Measurements from ENCODE around the gene CLRN3. TPM values are rescaled to one million over a fixed set of nuclear protein-coding genes. Genes with fewer than 3 reads are reported as not detected.

Gene CLRN3
- total RNA-seq, 4 donors from 2014 or later = not detected

- H3K36me3 ChIP-seq = no peaks in the 10 kb centered on the region
- no peaks in the 10 kb centered on the region for H3K27me3 ChIP-seq
- no peaks in the 10 kb centered on the region for H3K4me1 ChIP-seq
- TF ChIP-seq, protein P1, sequence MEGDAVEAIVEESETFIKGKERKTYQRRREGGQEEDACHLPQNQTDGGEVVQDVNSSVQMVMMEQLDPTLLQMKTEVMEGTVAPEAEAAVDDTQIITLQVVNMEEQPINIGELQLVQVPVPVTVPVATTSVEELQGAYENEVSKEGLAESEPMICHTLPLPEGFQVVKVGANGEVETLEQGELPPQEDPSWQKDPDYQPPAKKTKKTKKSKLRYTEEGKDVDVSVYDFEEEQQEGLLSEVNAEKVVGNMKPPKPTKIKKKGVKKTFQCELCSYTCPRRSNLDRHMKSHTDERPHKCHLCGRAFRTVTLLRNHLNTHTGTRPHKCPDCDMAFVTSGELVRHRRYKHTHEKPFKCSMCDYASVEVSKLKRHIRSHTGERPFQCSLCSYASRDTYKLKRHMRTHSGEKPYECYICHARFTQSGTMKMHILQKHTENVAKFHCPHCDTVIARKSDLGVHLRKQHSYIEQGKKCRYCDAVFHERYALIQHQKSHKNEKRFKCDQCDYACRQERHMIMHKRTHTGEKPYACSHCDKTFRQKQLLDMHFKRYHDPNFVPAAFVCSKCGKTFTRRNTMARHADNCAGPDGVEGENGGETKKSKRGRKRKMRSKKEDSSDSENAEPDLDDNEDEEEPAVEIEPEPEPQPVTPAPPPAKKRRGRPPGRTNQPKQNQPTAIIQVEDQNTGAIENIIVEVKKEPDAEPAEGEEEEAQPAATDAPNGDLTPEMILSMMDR (IDR thresholded peaks at IDR 0.05) = no peak
- TF ChIP-seq POLR2A (IDR thresholded peaks at IDR 0.05) = no peak
- H3K27ac ChIP-seq = no peak overlapping the region
- intact Hi-C loops (cut with DNase I; ENCODE audit: low total_unique reads) = no loop called here
- no peaks in the 10 kb centered on the region for H3K9me3 ChIP-seq
- no peak overlapping the region for H3K4me3 ChIP-seq
- DNase-seq = no peak
These were observed 14.2 kb downstream of the CLRN3 start for GRCh38 chr10:127878475-127879055.

DNA sequence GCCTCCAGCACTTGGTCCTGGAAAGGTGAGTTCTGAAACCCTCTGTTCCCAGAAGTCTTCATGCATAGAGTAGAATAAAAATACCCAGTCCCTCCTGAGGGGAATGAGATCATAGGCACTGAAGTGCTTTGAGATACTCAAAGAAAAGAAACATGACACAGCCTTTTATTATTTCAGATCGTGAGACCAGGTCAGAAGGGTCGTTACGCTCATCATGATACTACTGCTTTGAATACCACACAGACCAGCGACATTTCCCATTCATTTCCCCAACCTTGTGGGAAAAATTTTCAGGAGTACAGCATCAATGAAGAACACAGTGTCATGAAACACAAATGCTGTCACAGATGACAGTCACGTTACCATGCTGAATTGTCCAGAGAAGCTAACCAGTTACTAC is 15.0 kb downstream of the CLRN3 start:
- no peak for DNase-seq
- intact Hi-C loops (cut with DNase I; ENCODE audit: low total_unique reads) = no loop called here
- TF ChIP-seq, protein P1 (IDR thresholded peaks at IDR 0.05) = no peak
- no peak for TF ChIP-seq POLR2A (IDR thresholded peaks at IDR 0.05)
- H3K27ac ChIP-seq = no peak overlapping the region
- no peaks in the 10 kb centered on the region for H3K36me3 ChIP-seq
- H3K27me3 ChIP-seq = no peaks in the 10 kb centered on the region
- H3K9me3 ChIP-seq = no peaks in the 10 kb centered on the region
- H3K4me3 ChIP-seq = no peak overlapping the region
- H3K4me1 ChIP-seq = no peaks in the 10 kb centered on the region

- no peak overlapping the region for H3K4me3 ChIP-seq
- DNase-seq = no peak
- no peak for TF ChIP-seq POLR2A (IDR thresholded peaks at IDR 0.05)
- TF ChIP-seq, protein P1 (IDR thresholded peaks at IDR 0.05) = no peak
- intact Hi-C loops (cut with DNase I; ENCODE audit: low total_unique reads) = no loop called here
- H3K4me1 ChIP-seq = peaks cover 0 to 3% of the 10 kb centered on the region in 2 donors
- no peaks in the 10 kb centered on the region for H3K9me3 ChIP-seq
- no peaks in the 10 kb centered on the region for H3K27me3 ChIP-seq
- H3K36me3 ChIP-seq = no peaks in the 10 kb centered on the region
- H3K27ac ChIP-seq = no peak overlapping the region
These were observed 15.6 kb downstream of the CLRN3 start for GRCh38 chr10:127877116-127877515.

GRCh38 chr10:127875916-127876315 is 16.8 kb downstream of the CLRN3 start:
- no peaks in the 10 kb centered on the region for H3K9me3 ChIP-seq
- TF ChIP-seq, protein P1 (IDR thresholded peaks at IDR 0.05) = no peak
- no peak for TF ChIP-seq POLR2A (IDR thresholded peaks at IDR 0.05)
- no peak overlapping the region for H3K4me3 ChIP-seq
- H3K36me3 ChIP-seq = no peaks in the 10 kb centered on the region
- no peaks in the 10 kb centered on the region for H3K27me3 ChIP-seq
- intact Hi-C loops (cut with DNase I; ENCODE audit: low total_unique reads) = no loop called here
- H3K27ac ChIP-seq = no peak overlapping the region
- DNase-seq = no peak
- H3K4me1 ChIP-seq = peaks cover 0 to 4% of the 10 kb centered on the region in 2 donors

DNA sequence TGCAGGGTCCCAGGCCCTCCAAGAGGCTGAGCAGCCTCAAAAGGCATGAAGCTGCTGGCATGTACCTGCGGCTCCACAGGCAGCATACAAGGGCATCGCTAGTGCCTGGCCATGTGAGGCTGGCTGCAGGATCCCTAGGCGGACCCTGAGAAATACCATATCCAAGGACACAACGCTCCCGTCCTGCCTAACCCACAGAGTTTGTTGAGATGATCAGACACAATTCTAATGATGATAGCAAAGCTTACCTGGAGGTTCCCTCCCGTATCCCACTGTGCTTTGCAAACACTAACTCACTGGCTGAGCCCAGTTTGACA is 17.3 kb downstream of the CLRN3 start:
- DNase-seq = no peak
- H3K4me1 ChIP-seq = peaks cover 0 to 4% of the 10 kb centered on the region in 2 donors
- no peaks in the 10 kb centered on the region for H3K36me3 ChIP-seq
- H3K4me3 ChIP-seq = no peak overlapping the region
- no peaks in the 10 kb centered on the region for H3K9me3 ChIP-seq
- intact Hi-C loops (cut with DNase I; ENCODE audit: low total_unique reads) = no loop called here
- H3K27ac ChIP-seq = no peak overlapping the region
- H3K27me3 ChIP-seq = no peaks in the 10 kb centered on the region
- TF ChIP-seq, protein P1 (IDR thresholded peaks at IDR 0.05) = no peak
- TF ChIP-seq POLR2A (IDR thresholded peaks at IDR 0.05) = no peak

Data from uterus (tissue), 4 donors.